ENCODE measurements around the gene CTSA. TPM values are rescaled to one million over a fixed set of nuclear protein-coding genes. Genes with fewer than 3 reads are reported as not detected.

CTSA gene
- total and polyA plus RNA-seq, 8 donors = 68.7 to 268 (median 73.5) TPM

- H3K27ac ChIP-seq = peak overlapping the region; percentile 87 to 100
- H3K36me3 ChIP-seq = peaks cover 0 to 38% of the 10 kb centered on the region in 2 donors
- peak; percentile 16 for ATAC-seq
- no peaks in the 10 kb centered on the region for H3K9me3 ChIP-seq
- intact Hi-C loops (cut with DNase I) = no loop called here
- no peak for DNase-seq
- no peak for TF ChIP-seq CTCF (IDR thresholded peaks at IDR 0.05)
- peaks cover 5 to 32% of the 10 kb centered on the region in 2 donors for H3K4me1 ChIP-seq
- H3K27me3 ChIP-seq = no peaks in the 10 kb centered on the region
- peak overlapping the region; percentile 35 to 95 for H3K4me3 ChIP-seq
Measured at GRCh38 chr20:45935416-45936046, 44.4 kb downstream of the CTSA start.

- no peak for ATAC-seq
- Histone ChIP-seq H3K27ac (no peak overlapping the region), H3K36me3 (peaks cover 0 to 60% of the 10 kb centered on the region in 2 donors), H3K27me3 (no peaks in the 10 kb centered on the region), H3K9me3 (no peaks in the 10 kb centered on the region), H3K4me3 (no peak overlapping the region), H3K4me1 (peaks cover 5 to 31% of the 10 kb centered on the region in 2 donors)
- TF ChIP-seq CTCF (IDR thresholded peaks at IDR 0.05) = no peak
- intact Hi-C loops (cut with DNase I) = no loop called here
- no peak for DNase-seq
Measured at GRCh38 chr20:45937765-45938164, 46.6 kb downstream of the CTSA start.

GRCh38 chr20:45938727-45939438, 47.7 kb downstream of the CTSA start:
- peaks cover 0 to 71% of the 10 kb centered on the region in 2 donors for H3K36me3 ChIP-seq
- TF ChIP-seq CTCF (IDR thresholded peaks at IDR 0.05) = no peak
- peaks cover 5 to 23% of the 10 kb centered on the region in 2 donors for H3K4me1 ChIP-seq
- no peaks in the 10 kb centered on the region for H3K27me3 ChIP-seq
- DNase-seq (peak in 1 of 4 donors; percentile 50), ATAC-seq (no peak)
- intact Hi-C loops (cut with DNase I) = no loop called here
- H3K4me3 ChIP-seq = no peak overlapping the region
- no peaks in the 10 kb centered on the region for H3K9me3 ChIP-seq
- no peak overlapping the region for H3K27ac ChIP-seq

GRCh38 chr20:45940053-45940452, 48.9 kb downstream of the CTSA start:
- peaks cover 0 to 83% of the 10 kb centered on the region in 2 donors for H3K36me3 ChIP-seq
- no peak overlapping the region for H3K27ac ChIP-seq
- no peak overlapping the region for H3K4me3 ChIP-seq
- H3K9me3 ChIP-seq = no peaks in the 10 kb centered on the region
- ATAC-seq = no peak
- H3K27me3 ChIP-seq = no peaks in the 10 kb centered on the region
- TF ChIP-seq CTCF (IDR thresholded peaks at IDR 0.05) = no peak
- H3K4me1 ChIP-seq = peaks cover 5 to 34% of the 10 kb centered on the region in 2 donors
- intact Hi-C loops (cut with DNase I) = no loop called here
- DNase-seq = no peak

- no peak for ATAC-seq
- no peak overlapping the region for H3K4me3 ChIP-seq
- no peak for TF ChIP-seq CTCF (IDR thresholded peaks at IDR 0.05)
- no peaks in the 10 kb centered on the region for H3K27me3 ChIP-seq
- no peak overlapping the region for H3K27ac ChIP-seq
- intact Hi-C loops (cut with DNase I) = no loop called here
- peaks cover 5 to 37% of the 10 kb centered on the region in 2 donors for H3K4me1 ChIP-seq
- no peaks in the 10 kb centered on the region for H3K9me3 ChIP-seq
- peaks cover 0 to 87% of the 10 kb centered on the region in 2 donors for H3K36me3 ChIP-seq
- peak in 1 of 4 donors; percentile 34 for DNase-seq
Measured at GRCh38 chr20:45940469-45940868, 49.3 kb downstream of the CTSA start.
